HG03025 (cell line): ENCODE results near the gene EFCC1.
"Not testable (repeated sequence)": the region's sequence is repeated elsewhere in the genome, so short reads cannot be mapped to it uniquely, and the experiment has no call there.

Experiments used
- ATAC-seq: cut with Tn5 transposase; IDR thresholded peaks from one replicate; pipeline ENCODE4 v1.9.1; 2021; ENCODE audit warnings: mild to moderate bottlenecking, moderate library complexity; ENCODE audit not compliant: unreplicated experiment, low FRiP score

Gene EFCC1

GRCh38 chr3:129068291-129068886, 67.3 kb downstream of the EFCC1 start:
- ATAC-seq = no peak

- ATAC-seq = not testable (repeated sequence)
Measured at GRCh38 chr3:129069313-129070085, 68.4 kb downstream of the EFCC1 start.

GRCh38 chr3:129070086-129070885, 69.2 kb downstream of the EFCC1 start:
- no peak for ATAC-seq

GRCh38 chr3:129077222-129077621, 76.1 kb downstream of the EFCC1 start:
- ATAC-seq = no peak

GRCh38 chr3:129078510-129078909, 77.4 kb downstream of the EFCC1 start:
- ATAC-seq = no peak

- no peak for ATAC-seq
Measured at GRCh38 chr3:129081503-129081902, 80.4 kb downstream of the EFCC1 start.

GRCh38 chr3:129082026-129082425, 80.9 kb downstream of the EFCC1 start:
- ATAC-seq = no peak

GRCh38 chr3:129084501-129084900, 83.4 kb downstream of the EFCC1 start:
- no peak for ATAC-seq

- ATAC-seq = no peak
Measured at GRCh38 chr3:129085165-129085715, 84.1 kb downstream of the EFCC1 start.

- no peak for ATAC-seq
Measured at GRCh38 chr3:129085818-129086217, 84.7 kb downstream of the EFCC1 start.

- no peak for ATAC-seq
Measured at GRCh38 chr3:129087138-129087702, 86.1 kb downstream of the EFCC1 start.

GRCh38 chr3:129087904-129088303, 86.8 kb downstream of the EFCC1 start:
- not testable (repeated sequence) for ATAC-seq

- not testable (repeated sequence) for ATAC-seq
Measured at GRCh38 chr3:129088312-129088711, 87.2 kb downstream of the EFCC1 start.
